GM18502 (cell line): ENCODE results near the gene S100A13.
A peak's percentile ranks its signal among the peaks of the same experiment; 100 is the strongest.
"Not testable (repeated sequence)": the region's sequence is repeated elsewhere in the genome, so short reads cannot be mapped to it uniquely, and the experiment has no call there.

Experiments
- ATAC-seq: cut with Tn5 transposase; IDR thresholded peaks from one replicate; pipeline ENCODE4 v1.9.1; 2021; ENCODE audit warnings: mild to moderate bottlenecking; ENCODE audit not compliant: unreplicated experiment, poor library complexity

Gene S100A13

GRCh38 chr1:153575497-153575896 lies 51.8 kb downstream of the S100A13 start:
- ATAC-seq = not testable (repeated sequence)

- not testable (repeated sequence) for ATAC-seq
Observed at GRCh38 chr1:153575081-153575491, 52.2 kb downstream of the S100A13 start.

DNA sequence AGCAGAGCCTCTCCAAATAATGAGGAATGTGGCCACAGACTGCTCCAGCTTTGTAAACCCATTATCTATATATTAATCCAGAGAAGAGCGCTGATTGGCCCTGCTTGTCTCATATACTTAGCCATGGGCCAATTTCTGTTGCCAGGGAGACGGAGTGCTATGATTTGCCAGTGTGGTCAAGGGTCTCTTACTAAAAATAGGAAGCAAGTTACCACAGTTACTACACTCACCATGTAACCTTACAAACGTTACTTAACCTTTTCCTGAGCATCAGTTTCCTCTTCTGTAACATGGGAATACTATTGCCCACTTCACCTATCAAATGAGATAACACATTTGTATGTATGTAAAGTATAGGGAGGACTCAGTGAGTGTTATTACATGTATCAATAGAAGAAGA lies 54.0 kb downstream of the S100A13 start:
- no peak for ATAC-seq

DNA sequence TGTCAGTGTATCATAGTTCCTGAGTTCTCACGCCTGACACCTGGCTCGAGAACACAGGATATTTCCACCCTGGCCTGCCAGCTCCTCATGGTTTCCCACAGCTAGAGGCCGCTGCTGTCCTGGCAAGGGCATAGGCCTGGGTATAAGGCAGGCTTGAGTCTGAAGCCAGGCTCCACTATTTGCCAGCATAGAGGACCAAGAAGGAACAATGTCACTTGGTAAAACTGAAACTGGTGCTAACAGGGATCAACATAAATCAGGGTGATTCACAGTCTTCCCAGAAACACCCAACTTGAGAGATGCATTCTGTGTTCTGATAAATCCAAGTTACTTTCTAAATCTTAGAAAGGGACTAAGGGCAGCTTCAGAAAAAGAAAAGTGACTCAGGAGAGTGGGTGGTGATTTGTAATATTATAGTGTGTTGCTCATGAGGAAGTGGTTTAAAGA lies 54.7 kb downstream of the S100A13 start:
- ATAC-seq = peak; percentile 54

DNA sequence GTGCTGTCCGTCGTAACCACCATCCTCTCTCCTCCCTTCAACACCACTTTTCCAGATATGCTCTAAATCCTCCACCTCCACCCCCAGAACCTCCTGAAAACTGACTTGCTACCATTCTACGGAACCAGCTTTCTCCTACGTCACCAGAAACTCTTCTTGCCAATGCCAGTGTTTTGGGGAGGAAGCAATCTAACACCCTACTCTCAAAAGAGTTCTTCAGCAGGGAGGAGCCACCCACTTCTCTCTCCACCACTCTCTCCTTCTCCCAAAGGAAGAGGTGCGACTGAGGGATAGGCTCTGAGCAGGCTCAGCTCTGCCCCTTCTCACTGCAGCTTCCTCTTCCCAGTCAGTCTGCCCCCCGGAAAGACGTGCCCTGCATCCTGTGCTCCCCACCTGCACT lies 55.6 kb downstream of the S100A13 start:
- ATAC-seq = no peak

- no peak for ATAC-seq
Observed at GRCh38 chr1:153570874-153571273, 56.4 kb downstream of the S100A13 start.

- ATAC-seq = no peak
Observed at GRCh38 chr1:153569465-153569864, 57.8 kb downstream of the S100A13 start.
